Spleen (tissue), 11 donors: Measurements from ENCODE around the gene COA3. TPM values are rescaled to one million over a fixed set of nuclear protein-coding genes. Genes with fewer than 3 reads are reported as not detected.

Source experiments
- DNase-seq: peaks from one replicate; pipeline ENCODE4 v3.0.0-alpha.2; 2020
- H3K27ac ChIP-seq, 8 donors: fragments of 200-600 bp; sonication (generic) in 7 of 8; 1 replicate in 4 of 8; 2 replicates in 4 of 8; pipeline versions ENCODE4 v1.5.0 to v1.8.0; 2016 to 2021; ENCODE audit warnings: inconsistent platforms in 4 of 8, mild to moderate bottlenecking in 4 of 8, moderate library complexity in 1 of 8
- H3K27me3 ChIP-seq, 7 donors: fragments of 200-600 bp; sonication (generic) in 6 of 7; replicated peaks in 1 of 7; 1 replicate in 4 of 7; 2 replicates in 3 of 7; pipeline versions ENCODE4 v1.5.0 to v1.8.0; 2016 to 2021; ENCODE audit warnings: inconsistent platforms in 3 of 7, mild to moderate bottlenecking in 1 of 7
- H3K36me3 ChIP-seq, 6 donors: fragments of 200-600 bp; sonication (generic) in 5 of 6; 1 replicate in 4 of 6; 2 replicates in 2 of 6; pipeline versions ENCODE4 v1.5.0 to v1.8.0; 2016 to 2021; ENCODE audit warnings: inconsistent platforms in 2 of 6
- H3K4me1 ChIP-seq, 6 donors: fragments of 200-600 bp; sonication (generic) in 5 of 6; 1 replicate in 3 of 6; 2 replicates in 3 of 6; pipeline versions ENCODE4 v1.5.0 to v1.8.0; 2016 to 2021; ENCODE audit warnings: inconsistent platforms in 3 of 6
- H3K4me3 ChIP-seq, 8 donors: fragments of 200-600 bp; sonication (generic) in 7 of 8; 1 replicate in 4 of 8; 2 replicates in 4 of 8; pipeline versions ENCODE4 v1.5.0 to v1.8.0; 2016 to 2021; ENCODE audit warnings: inconsistent platforms in 4 of 8, mild to moderate bottlenecking in 4 of 8, moderate library complexity in 2 of 8
- H3K9me3 ChIP-seq, 8 donors: fragments of 200-600 bp; sonication (generic) in 7 of 8; 1 replicate in 4 of 8; 2 replicates in 4 of 8; pipeline versions ENCODE4 v1.5.0 to v1.8.0; 2016 to 2021; ENCODE audit warnings: inconsistent platforms in 4 of 8
- POLR2A ChIP-seq, 3 donors: fragments of 450-650 bp; IDR thresholded peaks; one replicate each; pipeline ENCODE4 v1.5.1; 2017; ENCODE audit warnings: antibody characterized with exemption in 3 of 3, mild to moderate bottlenecking in 1 of 3
- POLR2AphosphoS5 ChIP-seq, 3 donors: sonication (generic); formaldehyde crosslinking; IDR thresholded peaks; one replicate each; pipeline ENCODE4 v1.5.1; 2017; ENCODE audit warnings: antibody characterized with exemption in 3 of 3
- WGBS, 5 donors: extraction: QIAGEN DNeasy Blood & Tissue Kit in 3 of 5; methylation state at CpG; one replicate each; pipeline versions ENCODE4 v1.1.5 to v1.1.7; 2013 to 2018; 5-methylcytosine and 5-hydroxymethylcytosine counted together
- intact Hi-C: fragments of 100-400 bp; cut with DNase I; formaldehyde crosslinking; loops from one replicate; pipeline ENCODE4 v1.15.0; 2023; ENCODE audit warnings: low total_unique reads
- polyA plus RNA-seq, 3 donors: library from polyadenylated mRNA; stranded (reverse); fragments of 200-250 nt; gene quantifications; one replicate each; pipeline ENCODE4 v1.2.1, GENCODE V29; 2013
- total RNA-seq, 7 donors: library from RNA; depleted of rRNA in 3 of 7; stranded (reverse); fragments of >200 nt in 3 of 7; fragmentation: NEBNext Ultra II Directional in 4 of 7; extraction: Animal tissue kit (Norgen Biotek cat#: 25700) in 4 of 7; gene quantifications; one replicate each; pipeline versions ENCODE4 v1.1.0 to v1.2.1, GENCODE V29; 2016 to 2021
- TF ChIP-seq, protein P1 (sequence below), 11 experiments: fragments of 200-600 bp in 7 of 11; fragments of 450-650 bp in 4 of 11; sonication (generic) in 4 of 11; IDR thresholded peaks in 8 of 11; conservative IDR thresholded peaks in 3 of 11; 1 replicate in 7 of 11; 2 replicates in 4 of 11; pipeline versions ENCODE4 v1.4.0 to v1.8.0; 2016 to 2021; ENCODE audit warnings: antibody characterized with exemption in 11 of 11, inconsistent platforms in 4 of 11, mild to moderate bottlenecking in 1 of 11
- donor health status: healthy with polysubstance abuse.
- donor health status: DM: no; HTN: no; CAD: no; lungs with moderate emphysema.
- donor health status: DM: no; HTN: no; CAD: no.
- donor health status: Bipolar disorder and iron deficiency.
- donor health status: healthy.
- donor health status: DM: no; HTN: no; CAD: no.
- donor health status: DM: yes; HTN: yes; CAD: no.

Gene COA3
- total and polyA plus RNA-seq, 10 donors, result 30.0 to 126 (median 43.3) TPM

DNA sequence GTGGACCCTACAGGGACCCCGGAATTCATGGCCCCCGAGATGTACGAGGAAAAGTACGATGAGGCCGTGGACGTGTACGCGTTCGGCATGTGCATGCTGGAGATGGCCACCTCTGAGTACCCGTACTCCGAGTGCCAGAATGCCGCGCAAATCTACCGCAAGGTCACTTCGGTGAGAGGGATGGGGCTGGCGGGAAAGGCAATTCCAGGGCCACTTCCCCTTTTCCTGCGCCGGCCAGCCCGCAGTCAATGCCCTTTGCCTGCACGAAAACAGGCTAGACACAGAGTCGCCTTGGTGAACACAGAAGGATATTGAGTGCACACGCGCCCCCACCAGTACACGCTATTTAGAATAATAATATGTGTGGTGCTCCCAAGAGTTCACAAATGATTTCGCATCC lies 14.1 kb downstream of the COA3 start:
- intact Hi-C loops, result no loop called here
- DNase-seq, result no peak
- Histone ChIP-seq H3K36me3 (peaks cover 0 to 10% (median 4%) of the 10 kb centered on the region in 6 donors), H3K9me3 (no peaks in the 10 kb centered on the region), H3K27me3 (peaks cover 0 to 83% (median 55%) of the 10 kb centered on the region in 7 donors), H3K27ac (no peak overlapping the region), H3K4me1 (peaks cover 8 to 58% (median 36%) of the 10 kb centered on the region in 6 donors), H3K4me3 (peak overlapping the region in 2 of 8 donors; percentile 1 to 34)
- TF ChIP-seq POLR2AphosphoS5 (IDR thresholded peaks at IDR 0.05) (peak in 1 of 3 donors; percentile 25), POLR2A (IDR thresholded peaks at IDR 0.05) (no peak)
- TF ChIP-seq, protein P1, sequence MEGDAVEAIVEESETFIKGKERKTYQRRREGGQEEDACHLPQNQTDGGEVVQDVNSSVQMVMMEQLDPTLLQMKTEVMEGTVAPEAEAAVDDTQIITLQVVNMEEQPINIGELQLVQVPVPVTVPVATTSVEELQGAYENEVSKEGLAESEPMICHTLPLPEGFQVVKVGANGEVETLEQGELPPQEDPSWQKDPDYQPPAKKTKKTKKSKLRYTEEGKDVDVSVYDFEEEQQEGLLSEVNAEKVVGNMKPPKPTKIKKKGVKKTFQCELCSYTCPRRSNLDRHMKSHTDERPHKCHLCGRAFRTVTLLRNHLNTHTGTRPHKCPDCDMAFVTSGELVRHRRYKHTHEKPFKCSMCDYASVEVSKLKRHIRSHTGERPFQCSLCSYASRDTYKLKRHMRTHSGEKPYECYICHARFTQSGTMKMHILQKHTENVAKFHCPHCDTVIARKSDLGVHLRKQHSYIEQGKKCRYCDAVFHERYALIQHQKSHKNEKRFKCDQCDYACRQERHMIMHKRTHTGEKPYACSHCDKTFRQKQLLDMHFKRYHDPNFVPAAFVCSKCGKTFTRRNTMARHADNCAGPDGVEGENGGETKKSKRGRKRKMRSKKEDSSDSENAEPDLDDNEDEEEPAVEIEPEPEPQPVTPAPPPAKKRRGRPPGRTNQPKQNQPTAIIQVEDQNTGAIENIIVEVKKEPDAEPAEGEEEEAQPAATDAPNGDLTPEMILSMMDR (IDR thresholded peaks at IDR 0.05 in 8 of 11, conservative IDR thresholded peaks at IDR 0.05 in 3 of 11), result no peak
- WGBS, 5 donors, result 8 to 60% (median 24%) methylated on average over 8 to 25 of the region's 25 CpGs

DNA sequence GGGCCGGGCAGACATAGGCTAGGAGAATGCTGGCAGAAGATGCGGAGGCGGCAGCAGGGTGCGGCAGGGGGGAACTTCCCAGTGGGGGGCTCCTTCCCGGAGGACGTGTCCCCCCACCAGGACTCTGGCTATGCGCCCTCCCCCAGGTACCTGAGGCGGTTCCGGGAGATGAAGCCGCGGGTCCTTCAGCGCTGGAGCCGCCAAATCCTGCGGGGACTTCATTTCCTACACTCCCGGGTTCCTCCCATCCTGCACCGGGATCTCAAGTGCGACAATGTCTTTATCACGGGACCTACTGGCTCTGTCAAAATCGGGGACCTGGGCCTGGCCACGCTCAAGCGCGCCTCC lies 14.7 kb downstream of the COA3 start:
- WGBS, 5 donors, result 11 to 48% (median 21%) methylated on average over 13 to 22 of the region's 22 CpGs
- peaks cover 8 to 61% (median 37%) of the 10 kb centered on the region in 6 donors for H3K4me1 ChIP-seq
- peaks cover 0 to 16% (median 11%) of the 10 kb centered on the region in 6 donors for H3K36me3 ChIP-seq
- intact Hi-C loops, result no loop called here
- peak overlapping the region in 2 of 8 donors; percentile 1 to 31 for H3K4me3 ChIP-seq
- H3K27ac ChIP-seq, result no peak overlapping the region
- peaks cover 0 to 83% (median 55%) of the 10 kb centered on the region in 7 donors for H3K27me3 ChIP-seq
- DNase-seq, result no peak
- H3K9me3 ChIP-seq, result no peaks in the 10 kb centered on the region
- TF ChIP-seq POLR2AphosphoS5 (IDR thresholded peaks at IDR 0.05) (no peak), POLR2A (IDR thresholded peaks at IDR 0.05) (no peak)
- TF ChIP-seq, protein P1 (IDR thresholded peaks at IDR 0.05 in 8 of 11, conservative IDR thresholded peaks at IDR 0.05 in 3 of 11), result no peak

DNA sequence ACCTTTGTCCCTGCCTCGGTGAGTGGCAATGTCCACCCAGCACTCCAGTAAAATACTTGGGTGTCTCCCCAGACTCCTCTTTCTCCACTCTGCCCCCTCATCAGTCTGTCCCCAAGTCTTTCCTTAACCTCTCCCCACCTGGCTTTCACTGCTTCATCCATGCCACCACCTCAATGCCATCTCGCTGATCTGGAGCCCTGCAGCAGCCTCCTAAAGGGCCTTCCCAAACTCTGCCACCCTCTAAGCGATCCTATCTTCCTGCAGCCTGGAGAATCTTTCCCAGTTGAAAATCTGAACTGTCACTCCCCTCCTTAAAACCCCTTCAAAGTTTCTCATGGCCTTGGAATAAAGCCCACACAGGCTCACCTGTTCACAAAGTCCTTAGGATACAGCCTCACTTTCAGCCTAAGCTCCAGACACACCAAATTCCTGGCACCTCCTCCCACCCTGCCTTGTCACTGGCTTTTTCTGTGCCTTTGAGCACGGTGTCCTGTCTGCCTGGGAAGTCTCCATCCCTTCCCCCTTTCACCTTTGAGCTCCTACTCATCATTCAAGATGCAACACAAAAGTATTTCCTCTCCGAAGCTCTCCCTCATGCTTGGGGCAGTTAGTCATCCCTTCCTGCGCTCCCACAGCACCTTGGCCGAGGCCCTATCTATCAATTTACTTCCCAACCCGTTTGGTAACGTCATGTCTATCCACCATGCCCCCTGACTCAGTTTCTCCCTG lies 15.3 kb downstream of the COA3 start:
- Histone ChIP-seq H3K4me3 (peak overlapping the region in 1 of 8 donors; percentile 31), H3K4me1 (peaks cover 8 to 61% (median 37%) of the 10 kb centered on the region in 6 donors), H3K27me3 (peaks cover 0 to 83% (median 55%) of the 10 kb centered on the region in 7 donors), H3K9me3 (no peaks in the 10 kb centered on the region), H3K36me3 (peaks cover 0 to 21% (median 16%) of the 10 kb centered on the region in 6 donors), H3K27ac (no peak overlapping the region)
- WGBS, 5 donors, result 28 to 52% (median 41%) methylated on average over 9 of the region's 9 CpGs
- no peak for DNase-seq
- intact Hi-C loops, result no loop called here
- no peak for TF ChIP-seq POLR2AphosphoS5 (IDR thresholded peaks at IDR 0.05)
- TF ChIP-seq, protein P1 (IDR thresholded peaks at IDR 0.05 in 8 of 11, conservative IDR thresholded peaks at IDR 0.05 in 3 of 11), result no peak
- TF ChIP-seq POLR2A (IDR thresholded peaks at IDR 0.05), result no peak
